NCI-H2196 (cell line): ENCODE measurements around the gene SOX13.

Experiments used
- DNase-seq: peaks from one replicate; lab custom pipeline; 2025; ENCODE audit not compliant: unreplicated experiment; lab: John Stamatoyannopoulos, UW

Gene SOX13

DNA sequence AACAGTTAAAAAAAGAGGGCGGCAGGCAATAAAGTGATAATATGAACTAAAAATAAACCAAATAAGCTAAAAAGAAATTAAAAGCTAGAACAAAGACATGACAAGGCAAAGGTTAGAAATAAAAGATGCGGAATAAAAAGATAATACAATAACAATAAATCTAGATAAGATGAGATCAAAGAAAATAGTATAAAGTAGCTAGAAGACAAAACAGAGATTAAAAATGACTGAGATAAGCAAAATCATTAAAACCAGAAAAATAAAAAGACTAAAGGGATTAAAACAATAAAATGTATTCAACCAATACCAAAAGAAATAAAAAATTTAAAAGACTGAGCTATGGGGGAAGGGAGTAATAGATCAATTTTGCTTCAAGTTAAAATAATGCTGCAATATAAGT, 10.8 kb upstream of the SOX13 start:
- DNase-seq, result no peak

DNA sequence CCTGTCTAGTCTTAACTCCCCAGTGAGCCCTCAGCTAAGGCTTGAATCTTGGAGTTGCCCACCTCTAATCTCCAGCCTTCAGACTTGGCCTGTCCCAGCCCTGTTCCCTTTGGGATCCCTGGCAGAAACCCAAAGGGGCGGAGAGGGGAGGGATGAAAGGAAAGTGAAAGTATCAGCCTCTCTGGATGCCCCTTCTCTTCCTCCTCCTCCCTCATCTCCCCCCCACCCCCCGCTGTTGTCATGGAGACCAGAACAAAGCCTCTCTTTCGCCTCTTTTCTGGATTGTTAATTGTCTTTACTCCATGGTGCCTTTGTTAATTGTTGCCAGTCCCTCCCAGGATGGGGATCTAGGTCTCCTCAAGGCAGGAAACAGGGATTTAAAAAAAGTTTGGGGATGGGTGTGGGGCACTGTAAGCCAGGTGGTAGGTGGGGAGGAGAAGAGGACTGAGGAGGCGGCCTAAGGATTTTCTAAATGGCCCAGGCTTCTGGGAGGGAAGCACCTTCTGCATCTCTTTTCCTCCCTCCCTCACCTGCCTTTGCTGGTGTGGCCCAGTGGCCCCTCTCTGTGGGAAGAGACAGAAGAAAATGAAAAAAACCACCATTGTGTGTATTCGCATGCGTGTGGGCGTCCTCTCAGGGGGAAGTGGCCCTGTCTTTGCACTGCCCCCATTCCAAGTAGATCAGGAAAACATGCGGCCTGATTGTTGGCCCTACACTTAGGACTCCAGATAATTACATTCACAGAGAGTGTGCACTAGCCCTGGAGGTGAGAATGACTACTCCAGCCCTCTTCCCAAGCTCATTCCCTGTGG, 7.5 kb upstream of the SOX13 start:
- peak; percentile 30 for DNase-seq

DNA sequence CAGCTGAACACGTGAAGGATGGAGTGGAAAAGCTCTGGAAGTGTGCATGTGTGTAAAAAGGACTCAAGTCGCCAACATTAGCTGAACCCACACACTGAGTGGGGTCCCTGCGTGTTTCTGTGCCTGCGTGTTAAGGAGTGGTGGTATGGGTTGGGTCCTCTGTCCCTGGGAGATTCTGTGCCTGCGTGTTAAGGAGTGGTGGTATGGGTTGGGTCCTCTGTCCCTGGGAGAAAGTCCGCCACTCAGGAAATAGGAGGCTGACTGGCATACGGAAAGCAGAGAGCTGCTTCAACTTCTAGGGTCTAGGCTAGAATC, 7.0 kb upstream of the SOX13 start:
- DNase-seq, result no peak

DNA sequence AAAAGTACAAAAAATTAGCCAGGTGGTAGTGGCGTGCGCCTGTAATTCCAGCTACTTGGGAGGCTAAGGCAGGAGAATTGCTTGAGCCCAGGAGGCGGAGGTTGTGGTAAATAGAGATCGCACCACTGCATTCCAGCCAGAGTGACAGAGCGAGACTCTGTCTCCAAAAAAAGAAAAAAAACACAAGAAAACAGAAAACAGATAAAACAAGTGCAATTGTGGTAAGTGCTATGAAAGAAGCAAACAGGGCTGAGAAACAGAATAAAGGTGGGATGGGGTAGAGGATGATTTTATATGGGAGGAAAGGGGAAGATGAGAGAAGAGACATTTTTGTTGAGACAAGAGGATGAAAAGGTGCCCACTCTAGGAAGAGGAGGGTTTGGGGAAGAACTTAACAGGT, 5.0 kb upstream of the SOX13 start:
- DNase-seq, result no peak

DNA sequence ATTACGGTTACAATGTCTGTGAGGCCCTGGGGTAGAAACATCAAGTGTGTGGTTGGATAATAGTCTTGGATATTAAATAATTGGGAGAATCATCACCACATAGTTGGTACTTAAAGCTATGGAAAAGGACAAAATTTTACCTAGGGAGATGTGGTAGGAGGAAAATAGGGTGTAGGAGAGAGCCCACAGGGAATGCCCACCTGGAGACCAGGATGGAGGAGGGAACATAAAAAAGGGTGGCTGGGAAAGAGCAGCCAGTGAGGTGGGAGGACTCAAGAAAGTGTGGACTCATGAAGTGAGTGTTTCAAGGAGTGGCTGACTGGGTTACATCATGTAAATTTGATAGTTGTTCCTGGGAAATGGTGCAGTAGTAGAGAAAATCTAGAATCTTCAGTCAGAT, 3.0 kb upstream of the SOX13 start:
- DNase-seq, result no peak

DNA sequence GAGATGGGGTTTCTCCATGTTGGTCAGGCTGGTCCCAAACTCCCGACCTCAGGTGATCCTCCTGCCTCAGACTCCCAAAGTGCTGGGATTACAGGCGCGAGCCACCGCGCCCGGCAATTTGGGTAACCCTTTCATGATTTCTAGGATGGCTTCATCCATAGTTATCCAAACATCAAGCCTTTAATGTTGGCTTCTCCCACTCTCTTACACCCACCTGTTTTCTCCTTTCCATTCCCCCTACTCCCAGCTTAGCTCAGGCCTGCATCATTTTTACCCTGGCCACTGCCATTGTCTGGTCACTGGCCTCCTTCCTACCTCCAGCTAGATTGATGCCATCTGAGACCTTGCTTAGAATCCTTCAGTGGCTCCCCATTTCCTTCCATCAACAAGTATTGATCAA, 2.0 kb upstream of the SOX13 start:
- DNase-seq, result no peak

DNA sequence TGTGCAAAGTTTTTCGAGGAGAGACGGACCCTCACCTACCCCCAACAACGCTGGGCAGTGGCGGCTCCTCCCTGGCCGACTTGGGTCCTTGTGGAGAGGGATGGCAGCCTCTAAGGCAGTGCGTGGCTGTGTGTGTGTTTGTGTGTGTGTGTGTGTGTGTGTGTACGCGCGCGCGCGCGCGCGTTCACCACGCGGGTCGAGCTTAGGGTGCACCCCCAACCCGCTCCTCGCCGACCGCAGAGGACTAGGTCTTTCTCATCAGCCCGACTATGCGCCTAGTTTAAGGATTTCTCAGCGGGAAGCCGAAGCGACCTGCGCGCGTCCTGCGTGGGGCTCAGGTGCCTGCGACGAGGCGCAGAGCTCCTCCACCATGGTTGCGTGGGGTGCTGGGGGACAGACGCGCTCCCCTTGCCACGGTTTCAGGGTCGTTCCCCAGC, 940 bp downstream of the SOX13 start:
- no peak for DNase-seq

DNA sequence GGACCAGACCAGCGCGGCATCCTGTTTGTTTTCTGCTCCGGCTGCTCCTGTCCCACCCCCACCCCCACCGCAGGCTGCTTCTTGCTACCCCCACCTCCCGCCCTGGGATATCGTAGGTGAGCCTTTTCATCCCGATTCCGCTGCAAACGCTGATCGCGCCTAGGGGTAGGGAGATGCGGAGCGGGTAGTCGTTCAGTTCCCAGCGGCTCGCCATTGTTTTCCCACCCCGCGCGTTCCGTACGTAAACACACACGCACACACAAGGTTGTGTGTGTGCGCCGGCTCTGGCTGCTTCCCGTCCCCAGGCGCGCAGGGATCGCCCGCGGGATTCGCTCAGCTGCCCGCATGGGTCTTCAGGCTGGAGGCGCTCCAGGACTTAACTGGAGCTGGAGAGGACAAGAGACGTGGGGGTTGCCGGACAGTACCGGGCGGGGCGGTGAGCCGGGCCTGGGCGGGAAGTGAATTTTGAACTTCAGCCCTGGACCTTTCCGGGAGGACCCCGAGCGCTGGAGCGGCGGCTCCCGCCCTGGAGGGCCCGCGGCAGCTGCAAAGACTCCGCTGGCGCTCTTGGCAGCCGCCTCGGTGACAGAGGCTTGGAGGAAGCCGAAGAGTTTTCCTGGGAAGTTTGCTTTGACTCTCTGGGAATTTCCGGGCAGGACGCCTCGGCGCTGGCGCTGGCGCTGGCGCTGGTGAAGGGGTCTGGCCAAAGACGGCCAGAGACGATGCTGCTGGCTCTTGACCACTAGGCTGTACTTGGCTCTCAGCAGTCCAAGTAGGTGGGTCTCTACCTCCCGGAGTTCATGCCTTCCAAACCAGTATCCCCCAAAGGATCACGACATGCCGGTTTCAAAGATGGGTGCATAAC, 1.6 kb downstream of the SOX13 start:
- DNase-seq, result peak; percentile 24

DNA sequence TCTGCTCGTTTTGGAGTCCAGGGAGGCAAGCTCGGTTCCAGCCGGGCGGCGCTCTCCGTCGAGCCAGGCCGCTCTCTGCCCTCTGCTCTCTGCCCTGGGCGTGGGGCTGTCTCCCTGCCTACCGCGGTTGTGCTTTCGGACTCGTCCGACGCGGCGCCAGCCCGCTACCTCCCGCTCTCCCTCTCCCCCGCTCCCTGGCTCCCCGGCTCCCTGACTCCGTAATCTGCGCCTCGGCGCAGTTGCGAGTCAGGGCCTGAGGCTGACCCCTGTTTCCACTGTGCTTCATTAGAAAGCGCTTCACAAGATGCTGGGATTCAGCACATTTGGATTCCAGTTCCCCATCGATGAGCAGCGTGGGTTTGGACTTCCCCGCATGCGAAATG, 2.2 kb downstream of the SOX13 start:
- no peak for DNase-seq

DNA sequence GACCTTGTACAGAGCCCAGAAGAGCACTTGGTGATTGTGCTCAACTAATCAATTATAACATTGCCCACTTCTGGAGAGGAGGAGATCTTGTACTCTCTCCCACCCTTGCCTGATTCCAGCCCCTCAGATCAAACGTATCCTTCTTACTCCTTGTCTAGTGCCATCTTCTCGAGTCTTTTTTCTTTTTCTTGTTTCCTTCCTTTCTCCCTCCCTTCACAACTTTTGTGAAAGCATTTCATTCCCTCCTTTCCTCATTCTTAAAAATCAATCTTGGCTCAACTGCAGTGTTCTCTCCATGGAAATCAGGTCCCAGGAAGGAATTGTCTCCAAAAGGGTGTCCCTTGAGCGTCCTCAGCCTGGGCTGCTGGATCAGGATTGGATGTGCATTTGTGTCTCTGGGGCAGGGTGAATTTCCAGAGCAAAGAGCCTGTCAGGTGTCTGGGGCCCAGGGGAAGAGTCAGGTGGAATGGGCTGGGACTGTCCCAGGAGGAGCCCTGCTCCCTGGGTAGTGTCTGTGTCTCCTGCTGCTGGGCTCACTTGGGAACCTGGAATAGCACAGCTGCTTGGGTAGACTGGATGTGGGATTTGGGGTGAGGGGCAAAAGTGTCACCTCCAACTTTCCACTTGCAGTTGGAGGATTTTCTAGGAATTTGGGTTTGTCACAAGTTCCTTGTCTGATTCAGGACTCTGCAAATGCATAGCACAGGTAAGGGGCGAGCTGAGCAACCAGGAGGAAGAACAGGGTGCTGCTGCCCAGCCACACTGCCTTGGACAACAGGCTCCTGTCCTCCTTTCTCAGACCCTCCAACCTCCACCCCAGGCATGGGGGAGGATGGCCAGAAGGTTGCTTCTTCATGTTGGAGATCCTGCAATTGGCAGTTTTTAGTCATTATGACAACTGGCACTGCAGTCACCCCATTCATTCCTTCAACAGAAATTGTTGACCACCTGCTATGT, 3.3 kb downstream of the SOX13 start:
- DNase-seq, result no peak

DNA sequence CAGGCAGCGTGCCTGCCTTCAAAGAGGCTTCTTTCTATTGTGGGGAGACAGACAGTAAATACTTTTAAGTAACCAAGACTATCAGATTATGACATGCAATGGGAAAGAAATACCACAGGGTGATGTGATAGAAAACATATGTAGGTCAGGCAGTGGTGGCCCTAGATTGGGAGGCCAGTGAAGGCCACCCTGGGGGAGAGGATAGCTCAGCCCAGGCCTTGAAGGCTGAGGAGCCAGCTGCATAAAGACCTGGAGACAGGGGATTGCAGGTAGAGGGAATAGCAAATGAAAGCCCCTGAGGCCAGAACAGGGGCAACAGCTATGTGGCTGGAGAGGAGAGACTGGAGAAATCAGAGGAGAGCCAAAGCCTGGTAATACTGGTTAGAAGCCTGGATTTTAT, 4.0 kb downstream of the SOX13 start:
- no peak for DNase-seq

DNA sequence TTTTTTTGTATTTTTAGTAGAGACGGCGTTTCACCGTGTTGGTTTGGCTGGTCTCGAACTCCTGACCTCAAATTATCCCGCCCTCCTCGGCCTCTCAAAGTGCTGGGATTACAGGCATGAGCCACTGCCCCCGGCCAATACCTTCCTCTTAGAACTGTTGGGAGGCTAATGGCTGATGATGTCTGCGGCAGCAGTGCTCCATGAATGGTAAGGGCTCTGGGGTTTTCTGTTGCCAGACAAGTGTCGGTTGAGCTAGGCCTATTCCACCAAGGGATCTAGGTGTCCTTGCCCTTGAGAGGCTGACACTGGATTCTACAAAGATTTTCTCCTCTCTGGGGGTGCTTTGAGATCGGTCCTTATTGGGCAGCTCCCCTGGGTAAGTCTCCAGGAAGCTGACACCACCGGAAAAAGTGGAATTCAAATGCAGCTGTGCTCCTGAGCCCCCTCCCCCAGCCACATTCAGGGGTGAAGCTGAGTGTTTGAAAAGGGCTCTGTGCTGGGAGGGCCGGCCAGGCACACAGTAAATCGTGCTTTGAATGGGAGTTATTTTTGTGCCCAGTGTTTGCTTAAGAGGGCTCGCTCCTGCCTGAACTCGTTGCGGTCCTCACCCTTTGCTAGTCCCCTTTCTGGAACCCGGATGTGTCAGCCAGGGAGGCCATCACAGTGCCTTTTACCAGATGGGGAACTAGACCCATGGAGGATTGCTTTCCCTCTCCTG, 5.2 kb downstream of the SOX13 start:
- peak; percentile 71 for DNase-seq

DNA sequence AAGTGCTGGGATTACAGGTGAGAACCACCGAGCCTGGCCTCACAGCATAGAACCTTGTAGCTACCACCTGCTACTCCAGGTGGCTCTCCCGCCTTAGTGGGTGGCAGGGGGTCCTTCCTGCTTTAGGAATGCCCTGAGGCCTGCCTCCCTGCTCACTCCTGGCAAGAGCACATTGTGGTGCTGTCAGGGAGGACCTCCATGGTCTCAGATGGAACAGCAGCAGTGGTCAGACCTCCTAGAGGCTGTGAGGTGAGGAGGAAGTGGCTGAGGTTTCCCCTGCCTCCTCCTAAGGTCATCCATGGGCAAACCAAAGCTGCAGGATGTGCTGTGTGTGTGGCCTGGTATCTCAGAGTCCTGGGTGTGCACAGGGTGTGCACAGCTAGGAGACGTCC, 6.7 kb downstream of the SOX13 start:
- no peak for DNase-seq

DNA sequence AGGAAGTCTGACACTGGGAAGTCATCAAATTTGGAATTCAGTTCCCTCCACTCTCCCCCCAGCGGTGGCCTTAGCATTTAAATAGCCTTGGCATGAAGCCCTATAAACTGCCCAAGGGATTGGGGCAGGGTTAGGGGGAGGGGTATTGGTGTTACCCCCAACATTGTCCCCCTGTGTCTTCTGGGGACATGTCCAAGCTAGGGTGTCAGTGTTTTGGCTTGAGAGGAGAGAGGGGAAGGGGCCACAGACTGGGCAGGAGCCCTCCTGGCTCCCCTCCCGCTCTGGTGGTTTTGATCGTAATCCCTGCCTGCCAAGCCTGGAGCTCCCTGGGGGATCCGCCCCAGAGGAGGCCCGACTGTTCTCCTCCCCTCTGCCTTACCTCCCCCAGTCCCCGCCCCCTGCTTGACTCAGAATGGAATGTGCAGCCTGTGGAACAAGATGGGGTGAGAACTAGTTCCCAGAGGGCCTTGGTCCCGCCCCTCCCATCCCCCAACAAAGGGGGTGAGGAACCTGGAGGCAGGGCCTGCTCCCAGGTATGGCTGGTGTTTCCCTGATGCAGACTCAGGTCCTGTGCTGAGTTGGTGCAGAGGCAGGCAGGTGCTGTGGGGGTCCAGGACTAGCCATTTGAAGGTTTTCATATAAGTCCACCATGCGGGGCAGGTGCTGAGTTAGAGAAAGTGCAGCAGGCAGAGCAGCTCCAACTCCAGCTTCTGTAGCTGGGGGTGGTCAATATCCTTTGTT, 7.4 kb downstream of the SOX13 start:
- peak; percentile 88 for DNase-seq

DNA sequence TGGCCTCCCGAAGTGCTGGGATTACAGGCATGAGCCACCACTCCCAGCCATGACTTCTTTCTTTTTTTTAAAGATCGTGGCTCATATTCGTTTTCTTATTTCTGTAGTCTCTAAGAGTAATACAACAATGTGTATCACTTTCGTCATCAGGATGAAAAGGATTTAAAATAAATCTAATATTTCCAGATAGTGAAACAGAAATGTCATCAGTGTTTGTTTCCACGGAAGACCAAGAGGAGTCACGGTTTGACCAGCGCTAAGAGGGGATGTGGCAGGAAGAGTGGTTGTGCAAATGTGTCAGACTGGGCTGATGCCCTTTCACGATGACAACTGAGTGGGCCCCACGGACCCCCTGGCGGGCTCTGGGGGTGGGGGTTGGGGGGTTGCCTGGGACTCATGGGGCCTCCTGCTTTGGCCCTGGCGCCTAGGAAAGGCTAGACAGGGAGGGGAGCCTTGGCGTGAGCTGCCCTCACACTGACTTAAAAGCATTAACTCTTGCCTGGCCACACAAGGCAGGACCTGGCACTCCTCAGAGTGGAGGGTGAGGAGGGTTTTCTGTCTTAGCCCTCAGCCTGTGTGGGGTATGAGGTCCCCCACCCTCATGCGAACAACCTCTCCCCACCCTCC, 8.4 kb downstream of the SOX13 start:
- no peak for DNase-seq

DNA sequence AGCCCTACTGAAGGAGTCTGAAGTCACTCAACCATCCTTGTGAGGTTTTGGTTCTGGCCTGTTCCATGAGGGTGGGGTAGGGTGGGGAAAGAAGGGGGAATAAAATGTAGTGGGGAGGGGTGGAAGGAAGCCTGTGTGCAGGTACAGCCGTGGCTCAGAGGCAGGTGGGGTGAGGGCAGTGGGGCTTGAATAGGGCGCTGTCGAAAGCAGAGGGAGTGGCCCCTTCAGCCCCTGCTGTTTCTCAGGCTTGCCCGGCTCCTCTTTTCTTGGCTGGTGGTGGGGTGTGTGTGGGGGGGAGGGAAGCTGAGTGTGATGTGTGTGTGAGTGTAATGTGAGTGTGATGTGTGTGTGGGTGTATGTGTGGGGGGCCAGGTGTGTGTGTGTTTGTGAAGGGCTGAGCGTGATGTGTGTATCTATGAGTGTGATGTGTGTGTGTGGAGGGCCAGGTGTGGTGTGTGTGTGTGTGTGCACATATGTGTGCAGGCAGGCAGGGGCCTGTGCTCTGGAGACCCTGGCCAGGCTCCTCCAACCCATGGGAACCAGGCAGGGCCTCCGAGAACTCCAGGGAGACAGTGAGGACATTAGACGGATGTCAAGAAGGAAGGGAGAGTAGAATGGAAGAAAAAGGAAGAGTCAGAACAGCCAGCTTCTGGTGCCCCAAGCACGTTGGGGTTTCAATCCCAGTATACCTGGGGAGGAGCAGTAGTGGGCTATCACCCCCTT, 9.0 kb downstream of the SOX13 start:
- DNase-seq, result no peak

DNA sequence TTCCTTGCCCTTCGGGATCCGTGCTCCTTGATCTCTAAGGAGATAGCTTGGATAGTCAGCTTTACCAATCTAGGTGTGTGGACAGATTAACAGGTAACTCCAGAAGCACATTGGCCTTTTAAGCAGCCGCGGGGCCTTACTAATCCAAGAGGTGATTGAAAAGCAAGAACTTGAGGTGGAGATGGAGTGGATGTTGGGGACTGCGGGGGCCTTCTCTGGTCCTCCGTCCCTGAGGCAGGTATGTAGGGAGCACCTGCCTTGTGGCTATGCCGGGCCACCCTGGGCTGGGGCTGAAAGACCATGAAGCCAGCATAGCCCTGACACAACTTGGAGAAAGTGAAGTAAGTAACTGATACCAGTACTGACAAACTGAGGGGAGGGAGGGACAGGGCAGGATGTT, 10.6 kb downstream of the SOX13 start:
- DNase-seq, result no peak

DNA sequence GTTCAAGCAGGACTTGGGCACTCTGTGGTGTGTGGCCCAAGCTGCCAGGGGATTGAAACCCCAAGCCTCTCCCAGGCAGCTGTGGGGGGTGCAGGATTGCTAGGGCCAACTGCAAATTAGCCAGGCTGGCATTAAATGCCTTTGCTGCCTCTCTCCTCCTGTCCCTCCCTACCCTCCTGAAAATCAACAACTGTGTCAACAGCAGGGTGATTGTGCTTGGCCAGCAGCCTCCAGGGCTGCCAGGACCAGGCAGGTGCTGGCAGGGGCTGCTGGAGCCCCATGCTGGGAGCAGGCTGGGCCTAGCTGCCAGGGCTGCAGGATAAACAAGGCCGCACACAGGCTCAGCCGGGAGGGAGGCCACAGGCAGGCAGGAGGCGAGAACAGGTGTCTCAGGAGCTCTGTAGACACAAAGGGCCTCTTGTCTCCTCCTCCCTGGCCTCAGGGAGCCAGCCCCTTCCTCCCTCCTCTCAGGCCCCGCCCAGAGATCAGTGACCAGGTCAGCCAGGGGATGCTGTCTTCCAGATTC, 11.4 kb downstream of the SOX13 start:
- peak; percentile 96 for DNase-seq

DNA sequence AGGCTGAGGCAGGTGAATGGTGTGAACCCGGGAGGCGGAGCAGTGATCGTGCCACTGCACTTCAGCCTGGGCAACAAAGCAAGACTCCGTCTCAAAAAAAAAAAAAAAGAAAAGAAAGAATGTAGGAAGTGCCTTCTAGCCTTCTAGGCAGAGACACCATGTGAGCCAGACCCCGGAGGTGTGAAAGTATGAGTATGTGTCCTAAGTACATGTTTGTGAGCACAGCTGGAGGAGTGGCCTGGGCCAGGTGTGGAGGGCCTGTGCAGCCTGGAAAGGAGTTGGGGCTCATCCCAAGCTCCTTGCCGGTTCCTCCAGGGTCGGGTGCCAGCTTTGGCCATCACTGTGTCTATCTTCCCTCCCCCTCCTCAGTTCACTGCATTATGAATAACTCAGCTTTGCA, 13.0 kb downstream of the SOX13 start:
- DNase-seq, result no peak
